Testis (tissue), 2 donors: ENCODE results near the gene ASF1B.

Source experiments
- CTCF ChIP-seq, 3 experiments: fragments of 450-650 bp in 2 of 3; fragments of 200-600 bp in 1 of 3; sonication (generic) in 1 of 3; IDR thresholded peaks; one replicate each; pipeline ENCODE4 v1.5.1; 2016 to 2019; ENCODE audit warnings: antibody characterized with exemption in 3 of 3, mild to moderate bottlenecking in 2 of 3, moderate library complexity in 1 of 3
- POLR2A ChIP-seq: fragments of 450-650 bp; IDR thresholded peaks from one replicate; pipeline ENCODE4 v1.6.1; 2017; ENCODE audit warnings: antibody characterized with exemption, mild to moderate bottlenecking, moderate library complexity

- no peak for TF ChIP-seq CTCF (IDR thresholded peaks at IDR 0.05)
- TF ChIP-seq POLR2A, result no peak
Observed at GRCh38 chr19:14183741-14184350, 47.5 kb upstream of the ASF1B start.
